Right lobe of liver (tissue), 4 donors: ENCODE data around the gene CEP170B.

ENCODE experiments used
- CTCF ChIP-seq, 4 donors: fragments of 200-600 bp in 3 of 4; fragments of 450-650 bp in 1 of 4; IDR thresholded peaks; one replicate each; pipeline versions ENCODE4 v1.5.1 to v1.8.0; 2016 to 2022; ENCODE audit warnings: antibody characterized with exemption in 4 of 4, mild to moderate bottlenecking in 2 of 4
- POLR2A ChIP-seq: fragments of 450-650 bp; IDR thresholded peaks from one replicate; pipeline ENCODE4 v1.6.1; 2017; ENCODE audit warnings: antibody characterized with exemption, mild to moderate bottlenecking
- donor health status: DM: no; HTN: no; CAD: no.
- donor health status: DM: no; HTN: no; CAD: no.
- donor health status: DM: no; HTN: yes; CAD: no.

GRCh38 chr14:104925214-104925854 is 60.3 kb downstream of the CEP170B start:
- TF ChIP-seq POLR2A (no peak), CTCF (IDR thresholded peaks at IDR 0.05) (no peak)
